Stomach (tissue), 4 donors: ENCODE results near the gene COX6B1.

Experiments
- CTCF ChIP-seq, 7 experiments: fragments of 450-650 bp in 4 of 7; fragments of 200-600 bp in 3 of 7; sonication (generic) in 3 of 7; IDR thresholded peaks; one replicate each; pipeline ENCODE4 v1.5.1; 2016 to 2019; ENCODE audit warnings: antibody characterized with exemption in 7 of 7, control low read depth in 2 of 7, mild to moderate bottlenecking in 1 of 7
- POLR2A ChIP-seq, 4 donors: fragments of 450-650 bp; IDR thresholded peaks; one replicate each; pipeline ENCODE4 v1.6.1; 2016; ENCODE audit warnings: antibody characterized with exemption in 4 of 4, control low read depth in 2 of 4, mild to moderate bottlenecking in 1 of 4, moderate library complexity in 1 of 4

DNA sequence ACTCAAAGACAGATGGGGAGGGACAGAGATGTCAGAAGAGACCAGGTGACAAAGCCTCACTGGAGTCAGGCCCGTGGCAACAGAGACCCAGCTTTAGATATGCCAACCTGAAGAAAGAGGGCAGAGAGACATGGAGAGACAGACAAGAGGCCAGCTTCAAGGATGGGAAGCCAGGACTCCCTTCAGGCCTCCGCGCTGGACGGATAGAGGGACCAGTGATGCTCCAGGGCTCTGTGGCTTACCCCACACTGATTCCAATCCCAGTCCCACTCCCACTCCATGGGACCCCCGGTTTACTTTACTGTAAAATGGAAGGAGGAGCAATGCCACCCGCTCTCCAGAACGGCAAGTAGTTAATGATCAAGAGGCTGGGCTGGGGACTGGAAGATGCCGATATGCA lies 8.3 kb upstream of the COX6B1 start:
- no peak for TF ChIP-seq POLR2A (IDR thresholded peaks at IDR 0.05)
- no peak for TF ChIP-seq CTCF (IDR thresholded peaks at IDR 0.05)
